OCI-LY7 (cell line): Measurements from ENCODE around the gene UQCC5.

Experiments
- EZH2phosphoT487 ChIP-seq: fragments of 200-600 bp; sonication (generic); IDR thresholded peaks from 2 replicates; pipeline ENCODE4 v1.6.1; 2018; ENCODE audit warnings: low read depth, borderline replicate concordance, mild to moderate bottlenecking, mixed run types, antibody characterized with exemption, low read length, moderate library complexity, mixed read lengths
- TF ChIP-seq, protein P1 (sequence below): fragments of 200-600 bp; sonication (generic); conservative IDR thresholded peaks from 2 replicates; pipeline ENCODE4 v1.5.1; 2014; ENCODE audit warnings: mild to moderate bottlenecking, antibody characterized with exemption, low read length, moderate library complexity, mixed read lengths

DNA sequence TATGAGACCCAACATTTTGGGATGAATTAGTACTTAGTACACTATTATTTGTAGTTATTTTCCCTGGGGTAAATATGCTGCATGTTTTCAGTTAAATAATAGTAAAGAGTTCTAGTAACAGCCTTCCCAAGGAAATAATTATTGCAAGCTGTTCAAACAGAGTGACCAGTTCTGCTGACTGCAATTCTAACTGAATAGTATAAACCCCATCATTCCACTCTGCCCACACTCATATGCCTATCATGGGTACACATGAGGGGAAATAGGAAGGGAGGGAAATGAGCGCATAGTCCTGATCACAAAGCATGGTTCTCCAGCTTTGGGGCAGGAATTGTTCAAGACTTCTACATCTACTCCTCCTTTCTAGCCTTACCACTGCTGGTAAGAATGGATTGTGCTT is 18.7 kb downstream of the UQCC5 start:
- TF ChIP-seq, protein P1, sequence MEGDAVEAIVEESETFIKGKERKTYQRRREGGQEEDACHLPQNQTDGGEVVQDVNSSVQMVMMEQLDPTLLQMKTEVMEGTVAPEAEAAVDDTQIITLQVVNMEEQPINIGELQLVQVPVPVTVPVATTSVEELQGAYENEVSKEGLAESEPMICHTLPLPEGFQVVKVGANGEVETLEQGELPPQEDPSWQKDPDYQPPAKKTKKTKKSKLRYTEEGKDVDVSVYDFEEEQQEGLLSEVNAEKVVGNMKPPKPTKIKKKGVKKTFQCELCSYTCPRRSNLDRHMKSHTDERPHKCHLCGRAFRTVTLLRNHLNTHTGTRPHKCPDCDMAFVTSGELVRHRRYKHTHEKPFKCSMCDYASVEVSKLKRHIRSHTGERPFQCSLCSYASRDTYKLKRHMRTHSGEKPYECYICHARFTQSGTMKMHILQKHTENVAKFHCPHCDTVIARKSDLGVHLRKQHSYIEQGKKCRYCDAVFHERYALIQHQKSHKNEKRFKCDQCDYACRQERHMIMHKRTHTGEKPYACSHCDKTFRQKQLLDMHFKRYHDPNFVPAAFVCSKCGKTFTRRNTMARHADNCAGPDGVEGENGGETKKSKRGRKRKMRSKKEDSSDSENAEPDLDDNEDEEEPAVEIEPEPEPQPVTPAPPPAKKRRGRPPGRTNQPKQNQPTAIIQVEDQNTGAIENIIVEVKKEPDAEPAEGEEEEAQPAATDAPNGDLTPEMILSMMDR: no peak
- no peak for TF ChIP-seq EZH2phosphoT487
